GM21528 (cell line): Measurements from ENCODE around the gene BLOC1S3.

ENCODE experiments used
- ATAC-seq: cut with Tn5 transposase; IDR thresholded peaks from one replicate; pipeline ENCODE4 v1.9.1; 2021; ENCODE audit warnings: mild to moderate bottlenecking, moderate library complexity; ENCODE audit not compliant: unreplicated experiment, low FRiP score

The BLOC1S3 gene

DNA sequence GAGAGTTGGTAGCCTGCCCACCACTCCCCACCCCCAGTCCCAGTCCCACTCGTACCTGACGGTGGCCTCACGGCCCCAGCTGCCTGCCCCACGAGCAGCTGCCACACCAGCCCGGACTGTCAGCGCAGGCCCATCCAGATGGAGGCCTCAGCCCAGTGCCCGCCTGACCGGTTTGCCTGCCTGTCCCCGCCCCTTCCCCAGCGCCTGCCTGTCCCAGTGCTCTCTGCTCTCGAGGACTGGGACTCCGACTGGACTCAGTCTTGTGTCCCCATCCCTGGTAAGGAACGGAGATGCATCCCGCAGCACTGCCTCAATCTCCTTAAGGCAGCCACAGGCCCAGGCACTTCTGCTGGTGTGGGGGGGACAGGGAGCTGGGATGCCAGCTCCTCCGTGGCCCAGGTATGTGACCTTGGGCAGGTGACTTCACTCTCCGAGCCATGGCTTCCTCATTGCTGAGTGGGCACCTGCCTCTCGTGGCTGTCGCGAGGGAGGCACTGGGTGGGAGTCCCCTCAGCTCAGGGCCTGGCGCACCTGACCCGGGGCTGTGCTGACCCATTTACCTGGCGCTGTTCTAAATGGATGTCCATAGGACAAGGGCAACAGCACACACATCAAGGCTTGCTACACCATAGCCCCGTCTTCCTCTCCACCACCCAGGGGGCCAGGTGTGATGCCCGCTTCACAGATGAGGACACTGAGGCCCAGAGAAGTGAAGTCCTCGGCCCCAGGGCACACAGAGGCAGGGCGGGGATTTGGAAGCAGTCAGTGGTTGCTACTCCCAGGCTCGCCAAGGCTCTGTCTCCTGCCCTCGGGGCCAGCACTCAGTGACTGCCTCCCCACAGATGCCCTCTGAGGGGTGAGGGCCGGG is 17.5 kb upstream of the BLOC1S3 start, which contains the start of gene NKPD1:
Gene NKPD1, minus strand, starts transcription at position 113 of the 868 bp plus-strand sequence. CDS start 832 bp downstream, outside the sequence.
- no peak for ATAC-seq

DNA sequence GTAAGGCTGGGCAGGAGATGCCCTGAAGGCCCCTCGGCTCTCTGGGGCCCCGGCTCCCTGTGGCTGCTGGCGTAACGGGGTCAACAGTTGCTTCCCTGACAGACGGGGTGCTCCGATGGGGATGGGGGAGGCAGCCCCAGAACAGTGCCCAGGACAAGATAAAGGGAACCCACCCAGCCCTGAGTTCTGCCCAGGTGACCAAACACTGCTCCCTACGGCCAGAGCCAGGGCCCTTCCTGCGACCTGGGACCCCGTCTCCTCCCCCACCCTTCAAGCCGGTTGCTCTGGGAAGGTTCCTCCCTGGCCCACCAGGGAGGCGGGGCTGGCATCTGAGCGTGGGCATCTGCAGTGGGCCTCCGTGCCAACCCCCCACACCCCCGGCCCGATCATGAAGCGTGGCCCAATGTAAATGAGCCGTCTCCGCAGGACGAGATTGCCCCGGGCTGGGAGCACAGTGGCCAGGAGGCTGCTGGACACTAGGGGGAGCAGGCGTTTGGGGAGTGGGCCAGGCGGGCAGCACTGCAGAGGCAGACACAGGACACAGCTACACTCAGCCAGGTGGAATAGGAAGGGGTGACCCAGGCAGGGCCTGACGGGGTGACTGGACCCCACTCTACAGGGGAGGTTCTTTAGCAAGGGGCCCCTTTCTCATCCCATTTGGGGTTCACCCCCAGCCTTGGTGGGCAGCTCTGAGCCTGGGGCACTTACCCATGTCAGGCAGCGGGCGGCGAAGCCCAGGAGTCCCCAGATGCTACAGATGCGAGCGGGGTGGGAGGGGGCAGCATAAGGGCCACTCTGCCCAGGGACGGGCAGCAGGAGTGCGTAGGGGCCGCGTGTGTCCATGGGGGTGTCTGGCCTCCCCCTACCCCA is 16.6 kb upstream of the BLOC1S3 start:
- ATAC-seq: no peak

- no peak for ATAC-seq
Observed at GRCh38 chr19:45162608-45163143, 15.9 kb upstream of the BLOC1S3 start.

GRCh38 chr19:45163156-45163555 is 15.4 kb upstream of the BLOC1S3 start:
- ATAC-seq: no peak

- no peak for ATAC-seq
Observed at GRCh38 chr19:45163751-45164460, 14.7 kb upstream of the BLOC1S3 start.

DNA sequence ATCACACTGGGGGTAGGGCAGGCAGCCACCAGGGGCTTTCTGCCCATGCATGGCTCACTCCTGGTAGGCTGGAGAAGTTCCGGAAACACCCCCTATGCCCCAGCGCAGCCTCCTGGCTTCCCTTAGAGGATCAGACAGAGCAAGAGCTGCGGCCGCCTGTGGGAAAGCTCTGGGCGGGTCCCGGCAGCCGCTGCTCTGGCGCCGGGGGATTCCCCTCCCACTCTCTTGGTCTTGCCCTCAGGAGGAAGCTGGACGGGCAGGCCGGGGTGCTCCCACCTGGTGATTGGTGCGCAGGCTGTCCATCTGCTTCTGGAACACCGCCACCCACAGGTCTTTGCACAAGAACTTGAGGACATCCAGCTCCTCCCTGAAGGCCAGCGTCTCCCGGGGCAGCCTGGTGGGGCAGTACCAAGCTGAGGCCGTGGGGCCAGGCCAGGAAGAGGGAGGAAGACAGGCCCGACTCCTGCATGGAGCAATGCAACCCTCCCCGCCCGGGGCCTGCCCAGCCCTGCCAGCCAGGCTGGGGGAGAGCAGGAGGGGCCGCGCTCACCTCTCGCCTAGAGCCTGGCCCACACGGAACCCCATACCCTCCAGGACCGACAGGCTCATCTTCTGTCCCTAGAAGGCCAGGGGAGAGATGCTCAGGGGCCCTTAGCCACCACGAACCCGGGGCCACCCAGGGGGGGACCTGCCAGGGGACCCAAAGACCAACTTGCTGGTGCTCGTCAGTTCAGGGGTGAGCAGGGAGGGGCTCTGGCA is 13.8 kb upstream of the BLOC1S3 start:
- ATAC-seq: peak; percentile 45

DNA sequence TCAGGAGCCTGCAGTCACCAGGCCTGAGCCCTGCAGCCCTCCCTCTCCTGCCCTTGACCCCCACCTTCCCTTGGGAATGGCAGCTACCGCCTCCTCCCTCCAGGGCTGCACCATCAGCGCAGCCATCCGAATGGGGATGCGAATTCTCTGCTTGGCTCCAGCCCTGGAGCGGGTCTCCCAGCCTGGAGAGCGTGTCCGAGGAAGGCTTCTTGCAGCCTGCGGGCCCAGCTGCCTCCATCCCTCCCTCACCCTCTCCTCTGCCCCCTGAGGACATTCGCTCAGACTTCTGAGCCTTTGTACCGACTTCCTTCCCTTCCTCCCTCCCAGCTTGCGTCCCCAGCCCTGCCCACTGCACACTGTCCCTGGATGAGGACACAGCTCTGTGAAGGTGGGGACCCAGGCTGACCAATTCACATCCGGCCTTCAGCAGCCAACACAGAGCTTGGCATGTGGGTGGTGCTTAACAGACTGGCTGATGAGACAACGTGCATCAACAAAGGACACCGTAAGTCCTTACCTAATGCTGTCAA is 11.8 kb upstream of the BLOC1S3 start:
- ATAC-seq: no peak

GRCh38 chr19:45168767-45169351 is 9.7 kb upstream of the BLOC1S3 start:
- ATAC-seq: no peak

- no peak for ATAC-seq
Observed at GRCh38 chr19:45169602-45170001, 9.0 kb upstream of the BLOC1S3 start.

- ATAC-seq: no peak
Observed at GRCh38 chr19:45170146-45171106, 8.2 kb upstream of the BLOC1S3 start.

- ATAC-seq: no peak
Observed at GRCh38 chr19:45171211-45171623, 7.4 kb upstream of the BLOC1S3 start.

- ATAC-seq: no peak
Observed at GRCh38 chr19:45172173-45172572, 6.4 kb upstream of the BLOC1S3 start.

DNA sequence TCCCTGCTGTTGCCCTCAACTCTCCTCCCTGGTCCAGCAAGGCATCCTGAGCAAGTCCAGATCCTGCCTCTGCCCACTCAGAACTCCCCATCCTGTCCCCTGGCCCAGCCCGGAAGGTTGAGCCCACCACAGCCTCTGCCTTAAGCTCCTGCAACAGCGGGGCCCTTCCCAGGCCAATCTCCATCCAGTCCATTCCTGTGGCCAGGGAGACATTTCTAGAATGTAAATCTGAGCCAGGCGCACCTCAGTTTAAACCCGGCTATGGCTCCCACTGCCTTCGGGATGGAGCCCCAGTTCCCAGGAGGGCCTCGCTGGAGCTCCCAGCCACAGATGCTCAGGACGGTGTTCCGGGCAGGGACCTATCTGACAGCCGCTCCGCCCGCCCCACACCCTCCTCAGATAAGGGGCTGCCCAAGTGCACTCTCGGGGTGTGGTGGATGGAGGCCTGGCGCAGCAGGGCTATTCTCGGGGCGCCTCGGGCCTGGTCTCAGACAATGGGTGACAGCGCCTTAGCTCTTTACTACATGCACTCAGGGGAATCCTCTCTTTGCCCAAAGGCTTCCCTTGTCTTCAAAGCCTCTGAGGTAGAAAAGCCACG is 5.9 kb upstream of the BLOC1S3 start:
- ATAC-seq: no peak

DNA sequence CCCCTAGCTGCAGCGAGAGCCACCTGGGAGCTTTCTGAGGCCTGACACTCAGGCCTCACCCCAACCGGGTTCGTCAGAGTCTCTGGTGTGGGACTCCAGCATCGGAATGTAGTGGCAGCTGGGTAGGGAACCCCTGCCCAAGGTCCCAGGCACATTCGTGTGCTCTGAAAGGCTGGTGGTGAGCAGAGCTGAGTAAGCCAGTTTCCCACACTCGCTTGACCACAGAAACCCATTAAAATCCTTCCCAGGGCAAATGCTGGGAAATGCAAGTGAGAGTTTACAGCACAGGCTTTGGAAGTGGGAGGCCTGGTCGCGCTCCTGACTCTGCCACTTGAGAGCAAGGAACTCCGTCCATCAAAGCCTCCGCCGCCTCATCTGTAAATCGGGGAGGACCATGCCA is 4.8 kb upstream of the BLOC1S3 start:
- no peak for ATAC-seq

GRCh38 chr19:45175515-45176345 is 2.9 kb upstream of the BLOC1S3 start:
- no peak for ATAC-seq

- no peak for ATAC-seq
Observed at GRCh38 chr19:45177817-45178261, 745 bp upstream of the BLOC1S3 start, which contains the start of gene TRAPPC6A. Gene TRAPPC6A (minus strand): TSS chr19:45178237. CDS start chr19:45178218, 19 bp downstream.
